ENCODE data around the gene S100A10.

- TF ChIP-seq POLR2A (IDR thresholded peaks at IDR 0.05; ENCODE audit: low read depth) = no peak
- TF ChIP-seq CTCF (IDR thresholded peaks at IDR 0.05) = peak; percentile 74 to 84 (median 78)
- no peak for TF ChIP-seq POLR2AphosphoS5 (IDR thresholded peaks at IDR 0.05)
- no peak for TF ChIP-seq EP300 (IDR thresholded peaks at IDR 0.05)
Measured at GRCh38 chr1:151934048-151934493, 59.6 kb downstream of the S100A10 start.
